IMR-90 (cell line): ENCODE results near the gene SLX9. TPM values are rescaled to one million over a fixed set of nuclear protein-coding genes. Genes with fewer than 3 reads are reported as not detected.

Experiments used
- ATAC-seq: fragments of 200-7000 bp; cut with Tn5 transposase; 2 replicates; pipeline ENCODE4 v1.9.1; 2020; ENCODE audit warnings: low read depth, mild to moderate bottlenecking, moderate library complexity
- BruUV-seq: library from RNA; stranded (reverse); fragments of 400-500 nt; replicated peaks from 2 replicates; lab custom pipeline; 2021; lab: Mats Ljungman, UMichigan
- CTCF ChIA-PET: fragments of 300-600 bp; formaldehyde crosslinking; extraction: SDS; loops from one replicate; lab custom pipeline; 2021; ENCODE audit warnings: antibody characterized with exemption; lab: Yijun Ruan, JAX
- POLR2A ChIA-PET: fragments of 300-600 bp; sonication (Branson Sonifier 250); formaldehyde crosslinking; loops from one replicate; lab custom pipeline; 2022; ENCODE audit warnings: antibody characterized with exemption; ENCODE audit not compliant: unreplicated experiment; lab: Charles Lee
- DNase-seq: peaks from one replicate; pipeline ENCODE4 v3.0.0; 2013
- H2AFZ ChIP-seq: replicated peaks from 2 replicates; pipeline ENCODE3; 2013; ENCODE audit warnings: low read length, mild to moderate bottlenecking; ENCODE audit not compliant: poor library complexity
- H2AK5ac ChIP-seq: 2 replicates; pipeline ENCODE4 v1.6.1; 2013; ENCODE audit warnings: low read depth, low read length, inconsistent platforms
- H2AK9ac ChIP-seq: replicated peaks from 2 replicates; pipeline ENCODE3; 2013; ENCODE audit warnings: mild to moderate bottlenecking, low read depth, low read length, moderate library complexity; ENCODE audit not compliant: poor library complexity
- H2BK120ac ChIP-seq: 2 replicates; pipeline ENCODE4 v1.6.1; 2013; ENCODE audit warnings: low read depth, low read length, inconsistent platforms
- H2BK15ac ChIP-seq: 3 replicates; pipeline ENCODE4 v1.6.1; 2013; ENCODE audit warnings: low read depth, low read length, inconsistent platforms
- H2BK20ac ChIP-seq: 2 replicates; pipeline ENCODE4 v1.6.1; 2013; ENCODE audit warnings: low read depth, mild to moderate bottlenecking, inconsistent platforms, low read length, moderate library complexity
- H2BK5ac ChIP-seq: 2 replicates; pipeline ENCODE4 v1.6.1; 2013; ENCODE audit warnings: mild to moderate bottlenecking, low read depth, low read length, inconsistent platforms; ENCODE audit not compliant: poor library complexity, severe bottlenecking
- H3K14ac ChIP-seq: replicated peaks from 2 replicates; pipeline ENCODE4 v1.6.1; 2013; ENCODE audit warnings: low read depth, low read length, inconsistent platforms
- H3K18ac ChIP-seq: 2 replicates; pipeline ENCODE4 v1.6.1; 2013; ENCODE audit warnings: low read depth, low read length, control low read depth
- H3K23ac ChIP-seq: 2 replicates; pipeline ENCODE4 v1.6.1; 2013; ENCODE audit warnings: low read depth, low read length, inconsistent platforms
- H3K27ac ChIP-seq: 2 replicates; pipeline ENCODE4 v1.5.1; 2013; ENCODE audit warnings: mild to moderate bottlenecking, control low read depth, low read length; ENCODE audit not compliant: insufficient read depth
- H3K27me3 ChIP-seq: 2 replicates; pipeline ENCODE4 v1.6.1; 2013; ENCODE audit warnings: low read length; ENCODE audit not compliant: control insufficient read depth, insufficient read depth
- H3K36me3 ChIP-seq: 2 replicates; pipeline ENCODE4 v1.6.1; 2013; ENCODE audit warnings: low read length, mixed read lengths; ENCODE audit not compliant: control insufficient read depth, insufficient read depth
- H3K4ac ChIP-seq: 2 replicates; pipeline ENCODE4 v1.6.1; 2013; ENCODE audit warnings: low read depth, low read length, inconsistent platforms
- H3K4me1 ChIP-seq: 2 replicates; pipeline ENCODE4 v1.6.1; 2013; ENCODE audit warnings: low read length, mixed read lengths; ENCODE audit not compliant: control insufficient read depth, insufficient read depth
- H3K4me2 ChIP-seq: 2 replicates; pipeline ENCODE4 v1.6.1; 2013; ENCODE audit warnings: low read depth, mild to moderate bottlenecking, control low read depth, low read length, moderate library complexity
- H3K4me3 ChIP-seq: 2 replicates; pipeline ENCODE4 v1.5.1; 2013; ENCODE audit warnings: low read depth, mild to moderate bottlenecking, control low read depth, low read length, moderate library complexity; ENCODE audit not compliant: insufficient read depth
- H3K56ac ChIP-seq: 2 replicates; pipeline ENCODE4 v1.6.1; 2013; ENCODE audit warnings: low read length, inconsistent platforms; ENCODE audit not compliant: insufficient read depth; ENCODE audit errors: extremely low read depth
- H3K79me1 ChIP-seq, 2 experiments: 2 replicates each; pipeline ENCODE4 v1.6.1; 2013; ENCODE audit warnings: low read length in 2 of 2, inconsistent platforms in 1 of 2, low read depth in 1 of 2
- H3K9ac ChIP-seq: 2 replicates; pipeline ENCODE4 v1.6.1; 2013; ENCODE audit warnings: low read depth, low read length, control low read depth
- H3K9me1 ChIP-seq: 2 replicates; pipeline ENCODE4 v1.6.1; 2013; ENCODE audit warnings: low read length, inconsistent platforms; ENCODE audit not compliant: insufficient read depth
- H3K9me3 ChIP-seq: 2 replicates; pipeline ENCODE4 v1.6.1; 2013; ENCODE audit warnings: low read length; ENCODE audit not compliant: control insufficient read depth, insufficient read depth
- H4K20me1 ChIP-seq: 2 replicates; pipeline ENCODE4 v1.6.1; 2013; ENCODE audit warnings: low read length, inconsistent platforms; ENCODE audit not compliant: insufficient read depth
- H4K5ac ChIP-seq: 2 replicates; pipeline ENCODE4 v1.6.1; 2013; ENCODE audit warnings: mild to moderate bottlenecking, low read depth, low read length, control low read depth
- H4K8ac ChIP-seq, 2 experiments: 2 replicates each; pipeline ENCODE4 v1.6.1; 2013; ENCODE audit warnings: low read depth in 2 of 2, low read length in 2 of 2, control low read depth in 1 of 2, inconsistent platforms in 1 of 2
- H4K91ac ChIP-seq: 2 replicates; pipeline ENCODE4 v1.6.1; 2013; ENCODE audit warnings: low read depth, low read length, inconsistent platforms; ENCODE audit not compliant: insufficient read depth
- BHLHE40 ChIP-seq: fragments of 150-350 bp; IDR thresholded peaks from 2 replicates; pipeline ENCODE4 v1.6.1; 2016; ENCODE audit warnings: mild to moderate bottlenecking, low read depth, low read length
- CEBPB ChIP-seq: IDR thresholded peaks from 2 replicates; pipeline ENCODE4 v1.6.1; 2012; ENCODE audit warnings: low read depth, low read length, improper control_type of control experiment
- CHD1 ChIP-seq: IDR thresholded peaks from 2 replicates; pipeline ENCODE4 v1.6.1; 2012; ENCODE audit warnings: low read depth, low read length, improper control_type of control experiment
- MAFK ChIP-seq: IDR thresholded peaks from 2 replicates; pipeline ENCODE4 v1.6.1; 2012; ENCODE audit warnings: low read depth, low read length, improper control_type of control experiment
- MAZ ChIP-seq: IDR thresholded peaks from 2 replicates; pipeline ENCODE4 v1.6.1; 2012; ENCODE audit warnings: low read depth, mild to moderate bottlenecking, low read length, improper control_type of control experiment, moderate library complexity, borderline replicate concordance
- NFE2L2 ChIP-seq: fragments of 150-350 bp; IDR thresholded peaks from 2 replicates; pipeline ENCODE4 v1.6.1; 2016; ENCODE audit warnings: low read depth, mild to moderate bottlenecking, low read length
- RAD21 ChIP-seq: IDR thresholded peaks from 2 replicates; pipeline ENCODE4 v1.6.1; 2012; ENCODE audit warnings: low read length, improper control_type of control experiment
- RFX5 ChIP-seq: IDR thresholded peaks from 2 replicates; pipeline ENCODE4 v1.8.0; 2012; ENCODE audit warnings: low read depth, mild to moderate bottlenecking, low read length, moderate library complexity
- WGBS, 2 experiments: methylation state at CpG; one replicate each; pipeline versions ENCODE4 v1.1.5 to v1.1.7; 2013; ENCODE audit warnings: missing lambda C conversion rate in 2 of 2; ENCODE audit not compliant: insufficient read length in 1 of 2; ENCODE audit errors: extremely low coverage in 2 of 2; 5-methylcytosine and 5-hydroxymethylcytosine counted together
- dilution Hi-C: fragments of 300-500 bp; cut with HindIII; formaldehyde crosslinking; loops from one replicate; pipeline ENCODE4 v1.14.3; 2018; ENCODE audit warnings: low sequenced_read_pairs; ENCODE audit not compliant: unreplicated experiment
- in situ Hi-C: fragments of 300-500 bp; cut with MboI; formaldehyde crosslinking; loops from 3 replicates; pipeline ENCODE4 v1.14.3; 2019; ENCODE audit warnings: low sequenced_read_pairs, inconsistent platforms, mixed read lengths
- intact Hi-C: fragments of 100-400 bp; cut with micrococcal nuclease; formaldehyde crosslinking; loops from 2 replicates; pipeline ENCODE4 v1.10.0; 2022
- polyA plus RNA-seq, 3 experiments: library from polyadenylated mRNA; depleted of rRNA; stranded (reverse); fragments of >200 nt; gene quantifications; 2 replicates each; pipeline ENCODE4 v1.2.3, GENCODE V29; 2012; ENCODE audit warnings: low replicate concordance in 1 of 3
- total RNA-seq: library from RNA; depleted of rRNA; stranded (reverse); fragments of >200 nt; gene quantifications from 2 replicates; pipeline ENCODE4 v1.2.3, GENCODE V29; 2012
- TF ChIP-seq, protein P1 (sequence below): fragments of 150-350 bp; IDR thresholded peaks from 2 replicates; pipeline ENCODE4 v1.6.1; 2016; ENCODE audit warnings: low read depth, mild to moderate bottlenecking, low read length, moderate library complexity, borderline replicate concordance

Gene SLX9
- total and polyA plus RNA-seq, 2 of the 4 experiments (the other 2 are of a cell fraction): 10.4 to 21.7 TPM

- no peak for TF ChIP-seq NFE2L2
- no peak for TF ChIP-seq CEBPB
- no peak for TF ChIP-seq RFX5
Measured at GRCh38 chr21:44967082-44968047, 27.5 kb downstream of the SLX9 start (continued).

- peak overlapping the region; percentile 34; the same call in 1 of the 2 replicates for H3K27ac ChIP-seq
- peak overlapping the region; percentile 46; the same call in 1 of the 2 replicates for H3K18ac ChIP-seq
- no peak for ATAC-seq
- dilution Hi-C loops (no loop called here), intact Hi-C loops (no loop called here), in situ Hi-C loops (no loop called here)
- H3K36me3 ChIP-seq: peaks cover 27% of the 10 kb centered on the region
- no peak for DNase-seq
- no peaks in the 10 kb centered on the region for H3K27me3 ChIP-seq
- H4K8ac ChIP-seq: peak overlapping the region; percentile 73 to 78
- H3K56ac ChIP-seq: no peak overlapping the region
- TF ChIP-seq MAZ (no peak), MAFK (no peak), RAD21 (no peak), CHD1 (no peak), BHLHE40 (no peak), CEBPB (no peak)
- TF ChIP-seq, protein P1, sequence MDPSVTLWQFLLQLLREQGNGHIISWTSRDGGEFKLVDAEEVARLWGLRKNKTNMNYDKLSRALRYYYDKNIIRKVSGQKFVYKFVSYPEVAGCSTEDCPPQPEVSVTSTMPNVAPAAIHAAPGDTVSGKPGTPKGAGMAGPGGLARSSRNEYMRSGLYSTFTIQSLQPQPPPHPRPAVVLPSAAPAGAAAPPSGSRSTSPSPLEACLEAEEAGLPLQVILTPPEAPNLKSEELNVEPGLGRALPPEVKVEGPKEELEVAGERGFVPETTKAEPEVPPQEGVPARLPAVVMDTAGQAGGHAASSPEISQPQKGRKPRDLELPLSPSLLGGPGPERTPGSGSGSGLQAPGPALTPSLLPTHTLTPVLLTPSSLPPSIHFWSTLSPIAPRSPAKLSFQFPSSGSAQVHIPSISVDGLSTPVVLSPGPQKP: no peak
- ChIA-PET CTCF (interaction anchor here (0.9 to 1.5 kb wide), 4 partner anchors 22 to 167 kb away, joined by 3 to 5 read pairs (median 4); no protein-coding TSS in a partner anchor), POLR2A (no interaction called here)
- H2BK120ac ChIP-seq: peak overlapping the region; percentile 97
- peak overlapping the region; percentile 86 for H3K4ac ChIP-seq
- BruUV-seq: no TSS peak
- H3K4me2 ChIP-seq: no peak overlapping the region
- H3K9me3 ChIP-seq: peaks cover 5% of the 10 kb centered on the region; the same call in 1 of the 2 replicates
- H2AK5ac ChIP-seq: peak overlapping the region; percentile 80
- peaks cover 3% of the 10 kb centered on the region; the same call in 1 of the 2 replicates for H4K20me1 ChIP-seq
- peak overlapping the region; percentile 94 for H2BK20ac ChIP-seq
- peak overlapping the region; percentile 87 for H3K14ac ChIP-seq
- H2BK15ac ChIP-seq: peak overlapping the region; percentile 83; the same call in 2 of the 3 replicates
- H2AK9ac ChIP-seq: peak overlapping the region; percentile 39
- peaks cover 23% of the 10 kb centered on the region for H3K9me1 ChIP-seq
- no peak overlapping the region; the same call in 1 of the 2 replicates for H3K9ac ChIP-seq
- peaks cover 12 to 60% of the 10 kb centered on the region in 2 experiments for H3K79me1 ChIP-seq
- H2AFZ ChIP-seq: peak overlapping the region; percentile 49
- H4K91ac ChIP-seq: peak overlapping the region; percentile 78
- H4K5ac ChIP-seq: peak overlapping the region; percentile 51; the same call in 1 of the 2 replicates
- H3K23ac ChIP-seq: peak overlapping the region; percentile 21; the same call in 1 of the 2 replicates
- H3K4me3 ChIP-seq: no peak overlapping the region
- peaks cover 29% of the 10 kb centered on the region for H3K4me1 ChIP-seq
- peak overlapping the region; percentile 84 for H2BK5ac ChIP-seq
- 94% methylated on average over 11 of the region's 20 CpGs; no CpG with 5 or more reads in 1 of the 2 experiments for WGBS, 2 experiments
Measured at GRCh38 chr21:44969066-44969670, 29.3 kb downstream of the SLX9 start.
